IPS DF 6.9 (cell line): ENCODE results near the gene MYL12B.

Experiments
- DNase-seq: peaks from one replicate; pipeline ENCODE4 v3.0.0-alpha.2; 2013; ENCODE audit warnings: low read depth, low spot score
- H3K27ac ChIP-seq: one replicate; pipeline ENCODE4 v1.5.1; 2013; ENCODE audit warnings: low read length, control low read depth
- H3K27me3 ChIP-seq: 2 replicates; pipeline ENCODE4 v1.6.1; 2013; ENCODE audit warnings: mild to moderate bottlenecking, low read length; ENCODE audit not compliant: control insufficient read depth, insufficient read depth
- H3K36me3 ChIP-seq: 2 replicates; pipeline ENCODE4 v1.6.1; 2013; ENCODE audit warnings: low read length; ENCODE audit not compliant: control insufficient read depth, insufficient read depth
- H3K4me1 ChIP-seq: 2 replicates; pipeline ENCODE4 v1.6.1; 2013; ENCODE audit warnings: low read length; ENCODE audit not compliant: control insufficient read depth, insufficient read depth
- H3K4me3 ChIP-seq: 2 replicates; pipeline ENCODE4 v1.5.1; 2013; ENCODE audit warnings: mild to moderate bottlenecking, low read length
- H3K9me3 ChIP-seq: 2 replicates; pipeline ENCODE4 v1.6.1; 2013; ENCODE audit warnings: low read length, inconsistent platforms; ENCODE audit not compliant: control insufficient read depth, insufficient read depth
- WGBS: extraction: QIAGEN DNeasy Blood & Tissue Kit; methylation state at CpG from one replicate; pipeline ENCODE4 v1.1.7; 2013; ENCODE audit warnings: mixed read lengths, missing lambda C conversion rate; ENCODE audit not compliant: insufficient read length, insufficient coverage; 5-methylcytosine and 5-hydroxymethylcytosine counted together

MYL12B gene

GRCh38 chr18:3250237-3251107 lies 11.5 kb upstream of the MYL12B start:
- Histone ChIP-seq H3K36me3 (peaks cover 9% of the 10 kb centered on the region; the same call in 1 of the 2 replicates), H3K27ac (no peak overlapping the region), H3K9me3 (no peaks in the 10 kb centered on the region), H3K4me1 (no peaks in the 10 kb centered on the region), H3K4me3 (no peak overlapping the region), H3K27me3 (no peaks in the 10 kb centered on the region)
- no peak for DNase-seq
- no CpG with 5 or more reads among the region's 6 CpGs for WGBS

- H3K4me3 ChIP-seq, result no peak overlapping the region
- H3K9me3 ChIP-seq, result no peaks in the 10 kb centered on the region
- no CpG with 5 or more reads among the region's 8 CpGs for WGBS
- no peaks in the 10 kb centered on the region for H3K4me1 ChIP-seq
- no peaks in the 10 kb centered on the region for H3K27me3 ChIP-seq
- DNase-seq, result no peak
- no peak overlapping the region for H3K27ac ChIP-seq
- H3K36me3 ChIP-seq, result peaks cover 11% of the 10 kb centered on the region; the same call in 1 of the 2 replicates
These were observed 10.5 kb upstream of the MYL12B start for GRCh38 chr18:3251249-3251962.

GRCh38 chr18:3251963-3252277 lies 10.0 kb upstream of the MYL12B start:
- no peak overlapping the region for H3K4me3 ChIP-seq
- H3K9me3 ChIP-seq, result no peaks in the 10 kb centered on the region
- no peaks in the 10 kb centered on the region for H3K27me3 ChIP-seq
- DNase-seq, result no peak
- peaks cover 15% of the 10 kb centered on the region; the same call in 1 of the 2 replicates for H3K36me3 ChIP-seq
- H3K27ac ChIP-seq, result no peak overlapping the region
- WGBS, result no CpG with 5 or more reads among the region's 3 CpGs
- H3K4me1 ChIP-seq, result no peaks in the 10 kb centered on the region

- H3K27ac ChIP-seq, result no peak overlapping the region
- no peaks in the 10 kb centered on the region for H3K9me3 ChIP-seq
- DNase-seq, result no peak
- peaks cover 18% of the 10 kb centered on the region; the same call in 1 of the 2 replicates for H3K36me3 ChIP-seq
- WGBS, result no CpG with 5 or more reads among the region's 1 CpG
- no peaks in the 10 kb centered on the region for H3K4me1 ChIP-seq
- no peak overlapping the region for H3K4me3 ChIP-seq
- H3K27me3 ChIP-seq, result no peaks in the 10 kb centered on the region
These were observed 9.1 kb upstream of the MYL12B start for GRCh38 chr18:3252843-3253242.

GRCh38 chr18:3254725-3255124 lies 7.2 kb upstream of the MYL12B start:
- Histone ChIP-seq H3K36me3 (peaks cover 20% of the 10 kb centered on the region; the same call in 1 of the 2 replicates), H3K4me1 (no peaks in the 10 kb centered on the region), H3K4me3 (no peak overlapping the region), H3K27ac (no peak overlapping the region), H3K9me3 (no peaks in the 10 kb centered on the region), H3K27me3 (no peaks in the 10 kb centered on the region)
- WGBS, result no CpG with 5 or more reads among the region's 4 CpGs
- DNase-seq, result no peak

- peaks cover 20% of the 10 kb centered on the region; the same call in 1 of the 2 replicates for H3K36me3 ChIP-seq
- WGBS, result no CpG with 5 or more reads among the region's 5 CpGs
- no peaks in the 10 kb centered on the region for H3K9me3 ChIP-seq
- DNase-seq, result no peak
- H3K27me3 ChIP-seq, result no peaks in the 10 kb centered on the region
- no peaks in the 10 kb centered on the region for H3K4me1 ChIP-seq
- no peak overlapping the region for H3K4me3 ChIP-seq
- H3K27ac ChIP-seq, result no peak overlapping the region
These were observed 6.2 kb upstream of the MYL12B start for GRCh38 chr18:3255611-3256165.

GRCh38 chr18:3256693-3257626 lies 5.0 kb upstream of the MYL12B start:
- no CpG with 5 or more reads among the region's 5 CpGs for WGBS
- H3K36me3 ChIP-seq, result peaks cover 20% of the 10 kb centered on the region; the same call in 1 of the 2 replicates
- H3K9me3 ChIP-seq, result no peaks in the 10 kb centered on the region
- no peaks in the 10 kb centered on the region for H3K27me3 ChIP-seq
- no peaks in the 10 kb centered on the region for H3K4me1 ChIP-seq
- H3K4me3 ChIP-seq, result no peak overlapping the region
- DNase-seq, result no peak
- H3K27ac ChIP-seq, result no peak overlapping the region

- H3K36me3 ChIP-seq, result peaks cover 20% of the 10 kb centered on the region; the same call in 1 of the 2 replicates
These were observed 4.3 kb upstream of the MYL12B start for GRCh38 chr18:3257627-3258120.

GRCh38 chr18:3260995-3261372 lies 949 bp upstream of the MYL12B start:
- Histone ChIP-seq H3K4me3 (peak overlapping the region; percentile 95; the same call in 1 of the 2 replicates), H3K27ac (no peak overlapping the region), H3K36me3 (peaks cover 8% of the 10 kb centered on the region; the same call in 1 of the 2 replicates), H3K9me3 (no peaks in the 10 kb centered on the region), H3K4me1 (no peaks in the 10 kb centered on the region), H3K27me3 (no peaks in the 10 kb centered on the region)
- no peak for DNase-seq
- WGBS, result no CpG with 5 or more reads among the region's 5 CpGs

More at GRCh38 chr18:3257627-3258120, 4.3 kb upstream of the MYL12B start:
- Histone ChIP-seq H3K4me3 (no peak overlapping the region), H3K27ac (no peak overlapping the region), H3K27me3 (no peaks in the 10 kb centered on the region), H3K4me1 (no peaks in the 10 kb centered on the region), H3K9me3 (no peaks in the 10 kb centered on the region)
- WGBS, result no CpG with 5 or more reads among the region's 2 CpGs
- DNase-seq, result no peak
